Measurements from ENCODE around the gene GNAT3.

GNAT3 gene

GRCh38 chr7:80460857-80461256 is 51.0 kb downstream of the GNAT3 start:
- no peak for DNase-seq

DNA sequence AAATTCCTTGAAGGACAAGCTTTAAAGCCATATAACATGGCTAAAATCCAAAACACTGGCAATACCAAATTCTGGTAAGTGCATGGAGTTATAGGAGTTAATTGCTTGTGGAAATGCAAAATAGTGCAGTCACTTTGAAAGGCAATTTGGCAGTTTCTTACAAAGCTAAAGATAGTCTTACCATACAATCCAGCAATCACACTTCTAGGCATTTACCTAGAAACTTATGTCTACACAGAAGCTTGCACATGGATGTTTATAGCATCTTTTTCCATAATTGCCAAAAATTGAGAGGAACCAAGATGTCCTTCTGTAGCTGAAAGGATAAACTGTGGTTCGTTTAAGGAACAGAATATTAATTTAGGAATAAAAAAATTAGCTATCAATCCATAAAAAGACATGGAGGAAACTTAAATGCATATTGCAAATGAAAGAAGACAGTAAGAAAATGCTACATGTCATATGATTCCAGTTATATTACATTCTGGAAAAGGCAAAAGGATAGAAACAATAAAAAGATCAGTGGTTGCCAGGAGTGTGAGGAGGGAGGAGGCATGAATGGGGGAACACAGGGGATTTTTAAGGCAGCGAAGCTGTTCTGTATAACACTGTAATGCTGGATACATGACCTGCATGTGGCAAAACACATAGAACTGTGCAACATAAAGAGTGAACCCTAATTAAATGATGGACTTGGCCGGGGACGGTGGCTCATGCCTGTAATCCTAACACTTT is 51.9 kb downstream of the GNAT3 start:
- DNase-seq, result no peak

GRCh38 chr7:80458822-80459725 is 52.8 kb downstream of the GNAT3 start:
- no peak for DNase-seq

DNA sequence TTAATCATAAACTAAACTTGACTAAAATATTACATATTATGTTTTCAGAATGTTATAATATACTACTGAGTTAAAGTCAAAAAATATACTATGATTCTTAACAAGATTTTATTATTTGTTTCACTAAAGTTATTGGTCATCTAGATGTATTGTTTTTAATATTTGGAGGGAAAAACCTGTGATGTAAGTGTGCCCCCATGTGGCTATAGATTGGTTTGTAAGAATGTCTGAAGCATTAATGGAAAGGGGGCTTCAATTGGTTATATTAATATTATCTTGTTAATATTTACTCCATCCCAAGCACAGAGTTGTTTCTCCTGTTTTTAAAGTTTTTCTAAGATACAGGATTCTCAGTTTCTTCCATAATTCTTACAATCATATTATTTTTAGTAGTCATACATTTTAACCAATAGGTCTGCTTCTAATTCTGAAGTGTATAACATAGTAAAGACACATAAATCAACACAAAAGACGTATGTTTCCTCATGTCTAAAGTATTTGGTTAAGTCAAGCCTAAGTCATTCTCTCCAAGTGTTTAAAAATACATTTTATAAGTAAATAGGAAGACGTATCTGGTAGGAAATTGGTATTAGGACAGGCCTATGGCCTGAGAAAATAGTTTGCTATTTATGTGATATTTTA is 58.0 kb downstream of the GNAT3 start:
- no peak for DNase-seq

- DNase-seq, result no peak
Measured at GRCh38 chr7:80450621-80451308, 61.1 kb downstream of the GNAT3 start.

DNA sequence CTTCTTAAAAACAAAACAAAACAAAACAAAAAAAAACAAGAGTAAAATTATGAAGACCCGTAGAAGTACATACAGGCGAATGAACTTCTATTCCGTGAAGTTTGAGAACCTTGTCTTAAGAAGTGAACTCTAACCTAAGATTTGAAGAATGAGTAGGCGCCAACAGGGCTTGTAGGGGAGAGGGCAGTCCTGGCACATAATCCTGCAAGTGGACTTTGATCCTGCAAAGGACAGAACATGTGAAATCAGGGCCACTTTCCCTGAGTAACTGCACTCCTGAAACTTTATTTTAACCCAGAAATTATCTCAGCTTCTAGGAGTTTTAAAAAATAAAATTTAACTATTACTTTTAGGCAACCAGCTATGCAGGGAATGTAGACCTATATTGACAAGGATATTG is 62.0 kb downstream of the GNAT3 start:
- no peak for DNase-seq

DNA sequence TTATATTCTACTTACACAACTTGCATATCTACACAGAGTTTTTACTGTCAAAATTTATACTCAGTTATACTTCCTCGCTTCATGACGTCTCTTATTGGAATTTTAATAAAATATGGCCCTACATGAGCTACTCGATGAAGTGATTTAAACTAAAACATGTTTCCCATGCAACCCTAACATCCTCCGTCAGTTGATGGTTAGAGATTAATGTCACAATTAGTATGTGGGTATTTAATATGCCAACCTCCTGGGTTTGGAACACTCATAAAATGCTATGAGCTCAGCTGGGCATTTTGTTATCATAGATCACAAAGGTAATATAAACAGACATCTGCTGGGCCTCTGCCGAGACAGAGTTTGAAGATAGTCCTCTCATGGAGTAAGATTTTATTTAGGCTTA is 66.5 kb downstream of the GNAT3 start:
- no peak for DNase-seq

- no peak for DNase-seq
Measured at GRCh38 chr7:80444811-80445210, 67.1 kb downstream of the GNAT3 start.

GRCh38 chr7:80443325-80443724 is 68.5 kb downstream of the GNAT3 start:
- no peak for DNase-seq

DNA sequence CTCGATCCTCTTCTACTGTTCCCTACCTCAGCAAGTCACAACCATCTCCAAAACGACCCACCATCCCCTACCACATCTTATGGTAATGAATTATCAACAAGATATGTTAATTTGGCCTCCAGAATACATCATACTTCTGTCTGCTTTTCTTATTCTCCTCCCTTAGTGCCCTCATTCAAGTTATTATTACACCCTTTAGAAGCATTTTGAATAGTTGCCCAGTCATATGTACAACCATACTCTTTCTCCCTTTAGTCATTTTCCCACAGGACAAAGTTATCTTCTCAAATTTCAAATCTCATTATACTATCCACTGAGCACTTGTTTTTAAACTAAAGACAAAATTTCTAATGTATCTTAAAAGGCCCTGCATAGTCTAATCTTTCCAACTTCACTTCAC is 71.0 kb downstream of the GNAT3 start:
- DNase-seq, result no peak

DNA sequence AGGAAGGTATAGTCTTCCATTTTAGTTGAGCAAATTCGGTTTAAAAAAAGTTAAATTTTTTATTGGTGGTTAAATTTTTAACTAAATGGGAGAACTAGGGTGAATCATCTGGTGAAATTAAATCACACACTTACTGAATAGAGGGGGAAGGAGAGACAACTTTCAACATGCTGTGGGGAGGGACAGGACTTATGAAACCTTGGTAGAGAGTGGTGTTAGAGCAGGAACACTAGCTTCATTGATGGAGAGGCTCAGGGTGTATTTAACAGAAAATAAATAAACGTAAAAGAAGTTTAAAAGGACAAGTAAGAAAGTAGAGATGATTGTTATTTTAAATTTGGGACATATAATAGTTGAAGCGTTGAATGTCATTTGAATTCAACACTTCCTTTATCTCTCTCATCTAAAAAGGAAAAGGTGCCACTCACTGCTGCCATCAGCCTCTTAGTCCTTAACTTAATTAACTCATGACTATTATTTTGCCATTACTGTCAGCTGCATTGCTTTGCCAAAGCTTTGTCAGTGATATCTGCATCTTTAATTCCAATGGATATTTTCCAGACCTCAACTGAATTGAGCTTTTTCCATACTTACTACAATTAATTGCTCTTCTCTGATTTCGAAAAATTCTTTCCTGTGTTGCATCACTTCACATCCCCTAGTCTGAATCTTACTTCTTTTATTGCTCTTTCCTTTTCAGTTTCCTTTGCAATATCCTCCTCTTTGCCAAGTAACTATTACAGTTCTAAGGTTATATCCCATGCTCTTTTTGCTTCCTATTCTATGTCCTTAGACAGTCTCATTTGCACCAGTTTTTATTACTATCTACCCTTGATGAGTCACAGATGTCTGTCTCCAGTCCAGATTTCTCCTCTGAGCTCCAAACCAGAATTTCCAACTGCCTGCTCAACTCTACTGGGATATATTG is 71.7 kb downstream of the GNAT3 start:
- no peak for DNase-seq

DNA sequence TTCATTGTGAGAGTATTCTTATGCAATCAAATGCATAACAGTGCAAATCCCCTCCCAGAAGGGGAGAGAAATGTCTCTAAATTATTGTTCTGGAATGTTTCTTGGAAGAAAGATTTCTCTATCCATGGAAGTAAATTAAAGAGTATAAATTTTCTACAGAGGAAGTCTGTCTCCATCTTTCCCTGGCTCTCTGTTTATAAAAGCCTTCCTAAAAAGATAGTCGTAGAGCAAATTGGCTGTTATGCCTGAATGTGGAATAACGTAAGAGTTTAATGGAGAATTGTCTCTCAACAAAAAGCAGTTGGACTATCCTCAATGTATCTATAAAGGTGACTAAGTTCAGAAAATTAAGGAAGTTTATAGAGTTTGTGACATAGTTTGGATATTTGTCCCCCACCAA is 76.3 kb downstream of the GNAT3 start:
- no peak for DNase-seq

DNA sequence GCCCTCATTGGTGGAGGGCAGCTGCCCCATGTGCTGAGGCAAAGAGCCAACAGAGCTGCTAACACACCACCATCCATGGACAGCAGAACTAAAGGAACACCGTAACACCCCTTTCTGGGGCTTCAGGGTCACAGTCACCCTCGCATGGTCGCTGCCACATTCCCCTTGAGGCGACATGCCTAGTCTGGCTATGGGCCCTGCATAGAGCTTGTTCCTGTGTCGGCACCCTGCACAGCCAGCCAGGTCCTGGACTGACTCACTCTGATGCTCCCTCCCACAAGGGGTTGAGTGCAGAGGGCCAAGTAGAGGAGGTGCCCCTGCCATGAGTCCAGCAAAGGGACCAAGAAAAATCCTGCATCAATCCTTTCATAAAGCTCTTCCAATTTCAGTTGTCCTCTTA is 77.8 kb downstream of the GNAT3 start:
- DNase-seq, result no peak

GRCh38 chr7:80432166-80432565 is 79.7 kb downstream of the GNAT3 start:
- no peak for DNase-seq

- DNase-seq, result no peak
Measured at GRCh38 chr7:80429181-80429580, 82.7 kb downstream of the GNAT3 start.

- no peak for DNase-seq
Measured at GRCh38 chr7:80428161-80429054, 83.5 kb downstream of the GNAT3 start.

DNA sequence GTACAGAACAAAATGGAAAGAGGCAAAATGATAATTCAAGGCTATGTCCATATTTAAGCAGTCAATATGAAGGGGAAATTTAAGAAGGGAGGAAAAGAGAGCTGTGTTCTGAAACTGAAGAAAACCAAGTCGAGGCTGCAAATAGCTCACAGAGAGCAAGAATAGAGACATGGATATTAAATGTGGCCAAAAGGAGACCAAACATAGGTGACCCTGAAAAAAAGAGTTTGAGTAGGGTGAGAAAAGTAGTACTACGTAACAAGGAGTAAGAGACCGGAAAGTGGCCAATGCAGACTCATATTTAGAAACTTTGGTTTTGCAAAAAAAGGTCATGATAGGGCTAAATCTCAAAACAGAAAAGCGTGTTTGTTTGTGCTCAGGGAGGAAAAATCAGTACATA is 84.6 kb downstream of the GNAT3 start:
- DNase-seq, result no peak

- DNase-seq, result no peak
Measured at GRCh38 chr7:80420876-80421275, 91.0 kb downstream of the GNAT3 start.

DNA sequence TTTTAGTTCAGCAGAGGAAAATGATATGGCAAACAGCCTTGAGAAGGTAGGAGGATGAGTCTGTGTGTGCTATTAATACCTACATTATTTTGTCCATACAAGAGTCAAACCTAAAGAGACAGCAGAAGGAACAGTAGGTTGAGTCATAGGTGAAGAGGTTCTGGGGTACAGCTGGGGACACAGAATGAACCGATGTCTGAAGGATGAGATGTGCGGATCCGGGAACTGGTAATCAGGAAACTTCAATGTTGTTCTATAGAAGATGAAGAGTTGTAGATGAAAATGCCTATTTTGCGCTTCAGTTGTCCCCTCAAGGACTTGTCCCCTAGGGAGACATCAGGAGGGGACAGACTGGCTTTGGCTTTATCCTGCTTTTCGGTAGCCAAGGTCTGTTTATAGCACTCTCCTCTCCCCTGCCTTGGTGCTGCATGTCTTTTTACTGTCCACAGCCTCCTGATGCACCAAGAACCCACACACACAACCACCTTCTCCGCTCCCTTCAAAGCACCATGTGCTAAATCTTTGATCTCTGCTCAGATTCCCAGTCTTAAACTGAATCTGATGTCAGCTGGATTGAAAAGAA is 94.6 kb downstream of the GNAT3 start:
- DNase-seq, result no peak

DNA sequence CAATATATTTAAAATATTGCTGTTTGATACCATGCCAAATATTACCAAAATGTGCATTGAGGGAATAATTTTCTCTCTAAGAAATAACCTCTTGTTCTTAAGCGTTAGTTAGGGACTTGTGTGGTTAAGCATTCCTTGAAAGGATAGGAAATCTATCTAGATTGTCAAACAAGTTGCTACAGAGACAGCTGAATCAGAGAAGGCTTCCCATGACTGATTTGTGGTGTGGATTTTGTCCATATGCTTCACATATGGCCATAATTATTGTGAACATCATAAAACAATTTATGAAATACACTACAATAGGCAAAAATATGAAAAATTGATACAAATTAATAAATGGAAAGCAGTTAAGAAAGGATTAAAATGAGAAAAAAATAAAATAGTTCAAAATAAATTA is 96.3 kb downstream of the GNAT3 start:
- DNase-seq, result no peak

DNA sequence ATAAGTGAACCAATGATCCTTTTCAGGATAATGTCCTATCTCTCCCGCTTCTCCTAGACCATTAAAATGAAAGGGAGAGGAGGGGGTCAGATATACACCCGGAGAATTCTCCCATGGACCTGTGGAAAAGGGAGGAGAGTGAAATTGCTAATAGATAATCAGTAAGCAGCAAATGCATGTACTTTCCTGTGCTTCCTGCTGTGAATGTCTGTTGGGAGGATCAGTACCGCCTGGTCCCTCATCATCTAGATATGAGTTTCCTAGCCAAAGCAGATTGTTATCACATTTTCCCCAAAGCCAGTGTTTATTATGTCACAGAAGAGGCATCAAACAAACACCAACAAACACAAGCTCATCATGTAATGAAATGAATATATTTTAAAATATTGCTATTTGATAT is 96.8 kb downstream of the GNAT3 start:
- no peak for DNase-seq

All from activated CD4-positive, alpha-beta T cell treated with anti-CD3 and anti-CD28 coated beads, Interleukin-2, Interleukin-6, amounts not matched to agents 100 ng/mL and 50 ng/mL, durations not matched to agents 16 hours and 8 hours (primary cell).